Osteoblast (primary cell): ENCODE data around the gene LAD1. TPM values are rescaled to one million over a fixed set of nuclear protein-coding genes. Genes with fewer than 3 reads are reported as not detected.

Experiments
- total RNA-seq: library from RNA; depleted of rRNA; stranded (reverse); fragments of >200 nt; gene quantifications from 2 replicates; pipeline ENCODE4 v1.2.3, GENCODE V29; 2012

LAD1 gene
- total RNA-seq, 1 donor = not detected

Other genes with a start within 250 kb of the LAD1 start
- 38.9 and 45.6 TPM in 2 replicates for gene TMEM9, start 244.8 kb downstream of the LAD1 start, total RNA-seq
- under 0.01 TPM in 2 replicates for gene IGFN1, start 208.5 kb downstream of the LAD1 start, total RNA-seq
- under 0.01 TPM in 2 replicates for gene PKP1, start 115.8 kb downstream of the LAD1 start, total RNA-seq
- not detected in 2 replicates for gene TNNT2, start 21.6 kb downstream of the LAD1 start, total RNA-seq
- not detected in 2 replicates for gene TNNI1, start 22.4 kb upstream of the LAD1 start, total RNA-seq
- 116 and 134 TPM in 2 replicates for gene PHLDA3, start 69.9 kb upstream of the LAD1 start, total RNA-seq
- gene CSRP1, start 107.8 kb upstream of the LAD1 start, total RNA-seq = 389 and 480 TPM in 2 replicates
- 47.0 and 47.1 TPM in 2 replicates for gene NAV1, start 139.8 kb upstream of the LAD1 start, total RNA-seq